ENCODE data around the gene PCSK2. TPM values are rescaled to one million over a fixed set of nuclear protein-coding genes. Genes with fewer than 3 reads are reported as not detected.

PCSK2 gene
- total RNA-seq, 1 experiment from 2014 or later: not detected

DNA sequence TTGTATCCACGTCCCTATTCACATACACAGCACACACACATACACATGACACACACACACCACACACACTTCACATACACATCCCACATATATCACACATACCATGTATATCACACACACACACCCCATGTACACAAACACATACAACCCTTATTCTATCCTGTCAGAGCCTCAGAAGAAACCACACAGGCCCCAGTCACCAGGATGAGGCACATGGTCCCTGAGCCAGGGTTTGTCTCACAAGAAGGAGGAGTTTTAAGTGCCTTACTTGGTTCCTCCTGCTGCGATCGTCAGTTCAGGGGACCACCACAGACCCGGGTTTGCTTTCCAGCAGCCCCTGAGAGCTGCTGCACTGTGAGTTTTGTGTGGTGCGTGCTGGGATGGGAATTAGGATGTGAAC lies 280.7 kb downstream of the PCSK2 start:
- no peak overlapping the region for H3K4me2 ChIP-seq (ENCODE audit: low read depth, low read length, poor library complexity, severe bottlenecking)
- H3K27ac ChIP-seq (ENCODE audit: low read length): no peak overlapping the region
- DNase-seq: no peak
- no peaks in the 10 kb centered on the region for H3K9me2 ChIP-seq (replicated peaks; ENCODE audit: insufficient read depth, low read length)
- H4K20me1 ChIP-seq (ENCODE audit: insufficient read depth, low read depth, low read length): no peaks in the 10 kb centered on the region
- H3K4me3 ChIP-seq (ENCODE audit: low read length): no peak overlapping the region
- no peaks in the 10 kb centered on the region for H3K79me2 ChIP-seq (ENCODE audit: low read length)
- H3K27me3 ChIP-seq (ENCODE audit: low read length): no peaks in the 10 kb centered on the region
- H3K9me3 ChIP-seq (ENCODE audit: low read length): no peaks in the 10 kb centered on the region
- H3K4me1 ChIP-seq (ENCODE audit: low read length): peaks cover 14% of the 10 kb centered on the region
- H3K9ac ChIP-seq (ENCODE audit: low read length): no peak overlapping the region
- no peaks in the 10 kb centered on the region for H3K36me3 ChIP-seq (ENCODE audit: insufficient read depth, low read length)
- H2AFZ ChIP-seq (ENCODE audit: low read length): no peak overlapping the region

DNA sequence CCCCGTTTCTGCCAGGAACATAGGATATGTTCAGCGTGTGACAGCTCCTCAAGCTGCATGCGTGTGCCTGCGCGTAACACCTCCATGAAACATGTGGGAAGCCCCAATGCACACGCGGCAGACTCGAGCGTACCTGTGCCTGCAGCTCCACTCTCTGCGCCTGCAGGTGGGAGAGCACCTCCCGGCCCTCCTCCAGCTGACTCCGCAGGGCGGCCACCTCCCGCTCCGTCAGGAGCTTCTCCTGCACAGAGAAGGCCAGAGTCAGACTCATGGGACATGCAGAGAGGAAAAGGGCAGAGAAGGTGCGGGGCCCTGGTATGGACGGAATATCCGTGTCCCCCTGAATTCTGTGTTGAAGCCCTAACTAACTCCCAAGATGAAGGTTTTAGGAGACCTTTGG lies 281.9 kb downstream of the PCSK2 start:
- DNase-seq: no peak
- Histone ChIP-seq H3K27ac (ENCODE audit: low read length) (no peak overlapping the region), H3K9me3 (ENCODE audit: low read length) (no peaks in the 10 kb centered on the region), H3K4me3 (ENCODE audit: low read length) (no peak overlapping the region), H3K9me2 (replicated peaks; ENCODE audit: insufficient read depth, low read length) (no peaks in the 10 kb centered on the region), H3K36me3 (ENCODE audit: insufficient read depth, low read length) (no peaks in the 10 kb centered on the region), H3K4me1 (ENCODE audit: low read length) (peaks cover 14% of the 10 kb centered on the region), H4K20me1 (ENCODE audit: insufficient read depth, low read depth, low read length) (no peaks in the 10 kb centered on the region), H3K79me2 (ENCODE audit: low read length) (no peaks in the 10 kb centered on the region), H2AFZ (ENCODE audit: low read length) (no peak overlapping the region), H3K27me3 (ENCODE audit: low read length) (no peaks in the 10 kb centered on the region), H3K9ac (ENCODE audit: low read length) (no peak overlapping the region), H3K4me2 (ENCODE audit: low read depth, low read length, poor library complexity, severe bottlenecking) (no peak overlapping the region)

DNA sequence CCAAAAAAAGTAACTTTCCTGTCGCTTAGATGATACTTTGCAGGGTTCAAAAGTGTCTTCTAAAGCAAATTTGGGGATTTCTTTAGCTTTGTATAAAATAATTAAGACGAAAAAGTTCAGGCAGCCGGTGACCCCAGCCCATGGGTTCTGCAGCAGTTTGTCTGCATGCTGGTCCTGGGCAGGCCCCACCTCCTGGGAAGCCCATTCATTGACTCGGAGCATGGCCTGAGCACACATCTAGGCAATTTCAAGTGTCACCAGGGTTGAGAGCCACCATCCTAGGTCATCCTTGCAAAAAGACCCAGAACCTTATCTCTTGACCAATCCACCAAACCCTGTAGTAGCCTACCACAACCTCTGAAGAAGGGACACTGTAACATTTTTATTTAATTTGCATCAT lies 283.7 kb downstream of the PCSK2 start:
- peaks cover 6% of the 10 kb centered on the region for H3K4me1 ChIP-seq (ENCODE audit: low read length)
- DNase-seq: no peak
- H3K79me2 ChIP-seq (ENCODE audit: low read length): no peaks in the 10 kb centered on the region
- H3K9ac ChIP-seq (ENCODE audit: low read length): no peak overlapping the region
- no peak overlapping the region for H3K27ac ChIP-seq (ENCODE audit: low read length)
- H2AFZ ChIP-seq (ENCODE audit: low read length): no peak overlapping the region
- H4K20me1 ChIP-seq (ENCODE audit: insufficient read depth, low read depth, low read length): no peaks in the 10 kb centered on the region
- no peak overlapping the region for H3K4me2 ChIP-seq (ENCODE audit: low read depth, low read length, poor library complexity, severe bottlenecking)
- H3K9me2 ChIP-seq (replicated peaks; ENCODE audit: insufficient read depth, low read length): no peaks in the 10 kb centered on the region
- no peaks in the 10 kb centered on the region for H3K36me3 ChIP-seq (ENCODE audit: insufficient read depth, low read length)
- no peak overlapping the region for H3K4me3 ChIP-seq (ENCODE audit: low read length)
- H3K27me3 ChIP-seq (ENCODE audit: low read length): no peaks in the 10 kb centered on the region
- H3K9me3 ChIP-seq (ENCODE audit: low read length): no peaks in the 10 kb centered on the region

DNA sequence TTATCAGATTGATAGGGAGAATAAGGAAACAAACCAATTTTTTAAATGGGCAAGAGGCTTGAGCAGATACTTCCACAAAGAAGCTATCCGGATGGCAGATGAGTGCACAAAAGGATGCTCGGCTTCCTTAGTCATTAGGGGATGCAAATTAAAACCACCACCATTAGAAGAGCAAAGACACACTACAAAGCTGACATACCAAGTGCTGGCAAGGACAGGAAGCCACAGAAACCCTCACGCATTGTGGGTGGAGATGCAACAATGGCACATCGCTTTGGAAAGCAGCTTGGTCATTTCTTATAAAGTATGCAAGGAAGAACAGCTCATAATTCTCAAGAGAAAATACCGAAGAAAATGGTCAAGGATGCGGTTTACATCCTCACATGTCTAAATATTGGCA lies 284.6 kb downstream of the PCSK2 start:
- no peaks in the 10 kb centered on the region for H3K9me2 ChIP-seq (replicated peaks; ENCODE audit: insufficient read depth, low read length)
- H3K9me3 ChIP-seq (ENCODE audit: low read length): no peaks in the 10 kb centered on the region
- H3K36me3 ChIP-seq (ENCODE audit: insufficient read depth, low read length): no peaks in the 10 kb centered on the region
- H3K9ac ChIP-seq (ENCODE audit: low read length): no peak overlapping the region
- DNase-seq: no peak
- H2AFZ ChIP-seq (ENCODE audit: low read length): no peak overlapping the region
- H3K27me3 ChIP-seq (ENCODE audit: low read length): no peaks in the 10 kb centered on the region
- H4K20me1 ChIP-seq (ENCODE audit: insufficient read depth, low read depth, low read length): no peaks in the 10 kb centered on the region
- H3K4me2 ChIP-seq (ENCODE audit: low read depth, low read length, poor library complexity, severe bottlenecking): no peak overlapping the region
- no peak overlapping the region for H3K27ac ChIP-seq (ENCODE audit: low read length)
- H3K4me3 ChIP-seq (ENCODE audit: low read length): no peak overlapping the region
- H3K79me2 ChIP-seq (ENCODE audit: low read length): no peaks in the 10 kb centered on the region
- peaks cover 5% of the 10 kb centered on the region for H3K4me1 ChIP-seq (ENCODE audit: low read length)

DNA sequence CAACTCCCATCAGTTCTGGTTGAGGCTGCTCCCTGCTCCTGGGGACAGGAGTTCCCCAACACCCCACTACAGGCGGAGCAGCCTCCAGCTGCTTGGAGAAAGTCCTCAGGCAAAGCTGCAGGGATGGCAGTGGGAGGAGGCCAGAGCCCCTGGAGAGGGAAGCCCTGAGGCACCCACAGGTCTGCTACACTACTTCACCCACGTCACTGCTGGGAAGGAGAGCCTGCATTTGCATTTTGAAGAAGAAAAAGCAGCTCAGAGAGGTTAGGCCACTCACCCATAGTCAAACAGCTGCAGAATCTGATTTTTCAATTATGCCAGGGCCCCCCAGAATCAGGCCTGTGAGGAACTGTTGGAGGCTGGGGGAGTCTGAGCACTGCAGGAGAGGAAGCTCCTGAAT lies 287.1 kb downstream of the PCSK2 start:
- no peaks in the 10 kb centered on the region for H3K9me3 ChIP-seq (ENCODE audit: low read length)
- no peaks in the 10 kb centered on the region for H3K36me3 ChIP-seq (ENCODE audit: insufficient read depth, low read length)
- DNase-seq: no peak
- H3K9ac ChIP-seq (ENCODE audit: low read length): no peak overlapping the region
- peaks cover 8% of the 10 kb centered on the region for H3K4me1 ChIP-seq (ENCODE audit: low read length)
- H2AFZ ChIP-seq (ENCODE audit: low read length): no peak overlapping the region
- H3K9me2 ChIP-seq (replicated peaks; ENCODE audit: insufficient read depth, low read length): no peaks in the 10 kb centered on the region
- H3K27ac ChIP-seq (ENCODE audit: low read length): no peak overlapping the region
- H3K79me2 ChIP-seq (ENCODE audit: low read length): no peaks in the 10 kb centered on the region
- no peaks in the 10 kb centered on the region for H4K20me1 ChIP-seq (ENCODE audit: insufficient read depth, low read depth, low read length)
- no peak overlapping the region for H3K4me2 ChIP-seq (ENCODE audit: low read depth, low read length, poor library complexity, severe bottlenecking)
- H3K27me3 ChIP-seq (ENCODE audit: low read length): no peaks in the 10 kb centered on the region
- H3K4me3 ChIP-seq (ENCODE audit: low read length): no peak overlapping the region

DNA sequence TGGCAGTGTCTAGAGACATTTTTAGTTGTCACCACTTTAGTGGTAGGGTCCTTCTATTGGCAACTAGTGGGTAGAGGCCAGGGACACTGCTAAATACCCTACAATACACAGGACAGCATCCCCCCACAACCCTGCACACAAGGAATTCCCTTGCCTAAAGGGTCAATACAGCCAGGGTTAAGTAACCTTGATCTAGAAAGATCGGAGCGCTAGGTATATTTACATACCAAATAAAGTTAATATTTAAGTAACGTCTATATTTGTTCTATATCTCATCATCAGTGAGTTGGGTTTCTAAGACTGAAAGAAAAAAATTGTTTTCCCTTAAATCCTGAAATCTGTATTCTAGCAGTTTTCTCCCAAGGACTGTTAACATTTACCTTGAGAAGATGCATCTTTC lies 288.2 kb downstream of the PCSK2 start:
- DNase-seq: no peak
- no peak overlapping the region for H3K9ac ChIP-seq (ENCODE audit: low read length)
- no peaks in the 10 kb centered on the region for H3K79me2 ChIP-seq (ENCODE audit: low read length)
- H3K4me3 ChIP-seq (ENCODE audit: low read length): no peak overlapping the region
- no peaks in the 10 kb centered on the region for H3K9me2 ChIP-seq (replicated peaks; ENCODE audit: insufficient read depth, low read length)
- H3K9me3 ChIP-seq (ENCODE audit: low read length): no peaks in the 10 kb centered on the region
- no peak overlapping the region for H3K4me2 ChIP-seq (ENCODE audit: low read depth, low read length, poor library complexity, severe bottlenecking)
- no peaks in the 10 kb centered on the region for H3K27me3 ChIP-seq (ENCODE audit: low read length)
- H4K20me1 ChIP-seq (ENCODE audit: insufficient read depth, low read depth, low read length): no peaks in the 10 kb centered on the region
- peaks cover 8% of the 10 kb centered on the region for H3K4me1 ChIP-seq (ENCODE audit: low read length)
- H3K27ac ChIP-seq (ENCODE audit: low read length): no peak overlapping the region
- no peak overlapping the region for H2AFZ ChIP-seq (ENCODE audit: low read length)
- no peaks in the 10 kb centered on the region for H3K36me3 ChIP-seq (ENCODE audit: insufficient read depth, low read length)

DNA sequence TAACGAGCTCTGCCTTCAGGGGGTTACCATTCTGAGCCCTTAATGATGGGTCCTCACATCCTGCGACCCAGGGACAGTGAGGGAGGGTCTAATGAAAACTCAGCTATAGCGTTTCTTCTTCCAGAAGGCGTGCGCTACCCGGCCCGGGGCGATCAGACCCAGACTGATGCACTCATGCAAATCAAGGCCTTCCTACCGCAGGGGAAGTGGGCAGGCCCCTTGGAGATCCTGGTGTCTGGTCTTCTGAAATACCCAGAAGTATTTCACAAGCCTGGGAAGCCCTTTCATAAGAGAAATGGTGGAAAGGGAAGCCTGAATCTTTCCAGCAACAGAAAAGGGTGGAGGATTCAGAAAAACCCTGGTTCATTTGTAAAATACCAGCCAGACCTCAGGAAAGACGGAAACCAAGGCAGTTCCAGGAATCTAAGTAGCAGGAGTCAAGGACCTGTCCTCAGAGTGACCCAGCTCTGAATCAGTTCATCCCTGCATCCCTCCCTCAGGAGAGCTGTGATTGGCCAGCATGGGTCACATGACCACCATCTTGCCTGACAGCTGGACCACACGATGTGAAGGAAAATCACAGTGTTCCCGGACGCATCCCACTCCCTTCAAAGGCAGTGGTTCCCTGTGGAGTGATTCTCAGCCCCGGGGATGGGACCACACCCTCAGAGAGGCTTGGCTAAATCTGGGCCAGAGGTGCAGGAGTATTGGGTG lies 291.7 kb downstream of the PCSK2 start:
- DNase-seq: peak; percentile 46
- Histone ChIP-seq H4K20me1 (ENCODE audit: insufficient read depth, low read depth, low read length) (no peaks in the 10 kb centered on the region), H3K4me2 (ENCODE audit: low read depth, low read length, poor library complexity, severe bottlenecking) (no peak overlapping the region), H3K27me3 (ENCODE audit: low read length) (no peaks in the 10 kb centered on the region), H3K79me2 (ENCODE audit: low read length) (no peaks in the 10 kb centered on the region), H2AFZ (ENCODE audit: low read length) (no peak overlapping the region), H3K4me3 (ENCODE audit: low read length) (no peak overlapping the region), H3K27ac (ENCODE audit: low read length) (no peak overlapping the region), H3K36me3 (ENCODE audit: insufficient read depth, low read length) (no peaks in the 10 kb centered on the region), H3K4me1 (ENCODE audit: low read length) (peaks cover 2% of the 10 kb centered on the region; the same call in 1 of the 2 replicates), H3K9me3 (ENCODE audit: low read length) (no peaks in the 10 kb centered on the region), H3K9ac (ENCODE audit: low read length) (no peak overlapping the region), H3K9me2 (replicated peaks; ENCODE audit: insufficient read depth, low read length) (no peaks in the 10 kb centered on the region)

DNA sequence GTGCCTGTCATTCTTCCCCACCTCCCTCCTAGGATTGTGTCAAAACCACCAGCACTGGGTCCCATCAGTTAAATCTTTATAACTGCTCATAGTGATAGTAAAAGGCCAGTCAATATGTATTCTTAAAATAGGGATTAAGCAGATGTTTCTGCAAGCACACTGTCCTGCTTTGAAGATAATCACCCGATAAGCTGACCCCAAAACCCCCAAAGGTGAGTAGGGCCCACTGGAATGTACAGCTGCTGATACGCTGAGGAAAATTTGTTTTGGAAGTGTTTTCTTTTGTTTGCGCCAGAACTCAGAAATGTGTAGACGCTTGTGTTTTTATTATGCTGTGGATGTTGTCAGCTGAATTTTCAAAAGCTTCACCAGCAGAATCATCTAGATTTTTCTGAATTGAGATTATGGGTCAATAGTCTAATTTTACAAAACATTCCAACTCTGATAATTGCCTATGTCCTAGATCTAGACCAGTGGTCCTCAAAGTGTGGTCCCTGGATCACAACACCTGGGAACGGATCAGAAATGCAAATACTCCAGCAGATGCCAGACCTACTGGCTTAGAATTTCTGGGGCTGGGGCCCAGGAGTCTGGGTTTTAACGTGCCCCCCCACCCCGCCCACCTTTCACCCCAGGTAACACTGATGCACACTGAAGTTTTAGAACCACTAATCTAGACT lies 292.9 kb downstream of the PCSK2 start:
- H3K4me1 ChIP-seq (ENCODE audit: low read length): peaks cover 2% of the 10 kb centered on the region; the same call in 1 of the 2 replicates
- H3K79me2 ChIP-seq (ENCODE audit: low read length): no peaks in the 10 kb centered on the region
- no peak overlapping the region for H3K9ac ChIP-seq (ENCODE audit: low read length)
- no peak overlapping the region for H3K4me3 ChIP-seq (ENCODE audit: low read length)
- no peaks in the 10 kb centered on the region for H3K36me3 ChIP-seq (ENCODE audit: insufficient read depth, low read length)
- H3K27me3 ChIP-seq (ENCODE audit: low read length): no peaks in the 10 kb centered on the region
- no peak overlapping the region for H3K4me2 ChIP-seq (ENCODE audit: low read depth, low read length, poor library complexity, severe bottlenecking)
- H2AFZ ChIP-seq (ENCODE audit: low read length): no peak overlapping the region
- no peak overlapping the region for H3K27ac ChIP-seq (ENCODE audit: low read length)
- H4K20me1 ChIP-seq (ENCODE audit: insufficient read depth, low read depth, low read length): no peaks in the 10 kb centered on the region
- DNase-seq: no peak
- H3K9me2 ChIP-seq (replicated peaks; ENCODE audit: insufficient read depth, low read length): no peaks in the 10 kb centered on the region
- no peaks in the 10 kb centered on the region for H3K9me3 ChIP-seq (ENCODE audit: low read length)

Data from Karpas-422 (cell line).